Activated B cell treated with CpG ODN at 0.5 μM for 24 hours (primary cell): Measurements from ENCODE around the gene ZNF320. TPM values are rescaled to one million over a fixed set of nuclear protein-coding genes. Genes with fewer than 3 reads are reported as not detected.
"Not testable (repeated sequence)": the region's sequence is repeated elsewhere in the genome, so short reads cannot be mapped to it uniquely, and the experiment has no call there.

Experiments used
- ATAC-seq: fragments of 200-7000 bp; cut with Tn5 transposase; one replicate; pipeline ENCODE4 v1.10.0; 2021; ENCODE audit warnings: low read depth, mild to moderate bottlenecking, moderate library complexity
- CTCF ChIA-PET: fragments of 350-600 bp; sonication (Branson Sonifier 250); formaldehyde crosslinking; loops from one replicate; lab custom pipeline; 2021; ENCODE audit warnings: antibody characterized with exemption; lab: Charles Lee
- POLR2A ChIA-PET: fragments of 350-600 bp; sonication (Branson Sonifier 250); formaldehyde crosslinking; loops from one replicate; lab custom pipeline; 2021; ENCODE audit warnings: antibody characterized with exemption; lab: Charles Lee
- DNase-seq: peaks from one replicate; pipeline ENCODE4 v3.0.0; 2022
- H3K27ac Mint-ChIP-seq: one replicate; pipeline ENCODE4 v1.8.0; 2020; ENCODE audit warnings: mixed read lengths
- H3K27me3 Mint-ChIP-seq: one replicate; pipeline ENCODE4 v1.8.0; 2021; ENCODE audit warnings: mixed read lengths
- H3K36me3 Mint-ChIP-seq: one replicate; pipeline ENCODE4 v1.8.0; 2021; ENCODE audit warnings: low read depth, mixed read lengths
- H3K4me1 Mint-ChIP-seq: one replicate; pipeline ENCODE4 v1.8.0; 2021; ENCODE audit warnings: mixed read lengths
- H3K4me3 Mint-ChIP-seq: one replicate; pipeline ENCODE4 v1.8.0; 2020; ENCODE audit warnings: mild to moderate bottlenecking, mixed read lengths
- H3K9me3 Mint-ChIP-seq: one replicate; pipeline ENCODE4 v1.8.0; 2020; ENCODE audit warnings: mixed read lengths
- CTCF ChIP-seq: fragments of 200-600 bp; IDR thresholded peaks from one replicate; pipeline ENCODE4 v1.8.0; 2022; ENCODE audit warnings: antibody characterized with exemption, mild to moderate bottlenecking
- intact Hi-C: fragments of 100-400 bp; cut with micrococcal nuclease; formaldehyde crosslinking; loops from one replicate; pipeline ENCODE4 v1.15.1; 2024
- total RNA-seq: library from RNA; stranded (reverse); gene quantifications from 2 replicates; pipeline ENCODE4 v1.2.3, GENCODE V29; 2022

Gene ZNF320
- total RNA-seq, 1 donor from 2014 or later = 24.0 TPM

DNA sequence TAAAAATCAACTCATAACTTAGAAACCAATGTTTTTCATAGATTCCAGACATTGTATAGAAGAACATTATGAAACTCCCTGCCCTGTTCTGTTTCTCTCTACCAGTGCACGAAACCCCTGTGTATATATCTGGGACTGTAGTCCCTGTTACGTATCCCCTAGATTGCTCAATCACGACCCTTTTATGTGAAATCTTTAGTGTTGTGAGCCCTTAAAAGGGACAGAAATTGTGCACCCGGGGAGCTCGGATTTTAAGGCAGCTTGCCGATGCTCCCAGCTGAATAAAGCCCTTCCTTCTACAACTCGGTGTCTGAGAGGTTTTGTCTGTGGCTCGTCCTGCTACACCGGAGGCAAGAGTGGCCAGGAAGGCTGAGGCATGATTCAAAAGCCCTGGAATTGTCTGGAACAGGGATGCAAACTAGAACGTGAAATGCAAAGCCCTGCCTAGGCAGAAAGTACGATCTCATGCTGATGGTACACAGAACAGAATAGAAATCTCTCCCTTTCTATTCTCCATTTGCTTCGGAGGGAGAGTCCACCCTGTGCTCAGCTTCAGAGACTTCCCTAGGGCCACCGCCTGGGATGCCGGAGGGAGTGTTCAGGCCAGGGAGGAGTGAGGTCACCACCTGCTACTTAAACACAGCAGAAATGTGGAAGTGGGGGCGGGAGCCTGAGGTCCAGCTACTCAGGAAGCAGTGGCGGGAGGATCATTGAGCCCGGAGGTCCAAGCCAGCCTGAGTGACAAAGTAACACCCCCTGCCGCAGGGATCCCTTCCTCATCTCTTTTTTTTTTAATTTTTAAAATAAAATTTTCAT is 26.6 kb upstream of the ZNF320 start:
- Mint-ChIP-seq H3K27me3 (no peaks in the 10 kb centered on the region), H3K36me3 (peaks cover 23% of the 10 kb centered on the region), H3K4me3 (peak overlapping the region; percentile 95), H3K27ac (peak overlapping the region; percentile 88), H3K9me3 (no peaks in the 10 kb centered on the region), H3K4me1 (peaks cover 29% of the 10 kb centered on the region)
- ATAC-seq = no peak
- ChIA-PET POLR2A (interaction anchor here (1.3 kb wide), 1 partner anchor 39 kb away, joined by 4 read pairs; the partner anchor contains the start of gene ZNF816), CTCF (no interaction called here)
- TF ChIP-seq CTCF = no peak
- no peak for DNase-seq
- intact Hi-C loops = loop anchor here (2.0 kb wide), 5 partner anchors 19 to 397 kb away; partner anchors contain the start of genes ZNF320, ZNF600, ZNF808 and ZNF816

GRCh38 chr19:52922841-52923777 is 25.7 kb upstream of the ZNF320 start, which contains the start of gene ZNF888:
Gene ZNF888 (minus strand): TSS chr19:52923428. CDS start chr19:52917873, 5,555 bp downstream.
- DNase-seq = peak; percentile 81
- Mint-ChIP-seq H3K4me3 (peak within 1 kb of the TSS; percentile 95), H3K4me1 (peaks cover 29% of the 10 kb centered on the region), H3K27me3 (no peaks in the 10 kb centered on the region), H3K27ac (peak within 1 kb of the TSS; percentile 88), H3K9me3 (no peaks in the 10 kb centered on the region), H3K36me3 (peaks cover 17% of the 10 kb centered on the region)
- no peak for TF ChIP-seq CTCF
- POLR2A ChIA-PET = interaction anchor here (1.3 kb wide), 1 partner anchor 40 kb away, joined by 4 read pairs; the partner anchor contains the start of gene ZNF816
- CTCF ChIA-PET = no interaction called here
- ATAC-seq = peak; percentile 100
- intact Hi-C loops = loop anchor here (2.0 kb wide), 5 partner anchors 20 to 396 kb away; partner anchors contain the start of genes ZNF320, ZNF600, ZNF808 and ZNF816

DNA sequence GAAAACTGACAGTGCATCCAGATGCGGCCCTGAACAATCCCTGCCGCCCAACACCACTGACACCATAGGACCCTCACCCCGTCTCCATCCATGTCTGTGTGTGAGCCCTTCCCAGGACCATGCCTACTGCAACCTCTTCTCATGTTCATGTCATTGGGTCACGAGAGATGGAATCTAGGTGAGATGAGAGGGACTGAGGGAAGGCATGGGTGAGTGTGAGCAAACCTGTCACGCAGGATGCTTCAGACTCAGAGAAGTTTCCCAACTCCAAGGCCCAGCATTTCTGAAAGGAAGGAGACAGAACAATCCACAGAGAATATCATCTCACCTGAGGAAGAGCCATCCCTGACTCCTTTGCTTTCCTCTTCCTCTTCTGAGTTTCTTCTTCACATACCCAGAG is 20.1 kb upstream of the ZNF320 start:
- ATAC-seq (no peak), DNase-seq (no peak)
- intact Hi-C loops = no loop called here
- no peak for TF ChIP-seq CTCF
- H3K4me1 Mint-ChIP-seq = peaks cover 12% of the 10 kb centered on the region
- POLR2A ChIA-PET = no interaction called here
- no peak overlapping the region for H3K4me3 Mint-ChIP-seq
- peaks cover 56% of the 10 kb centered on the region for H3K36me3 Mint-ChIP-seq
- no peaks in the 10 kb centered on the region for H3K9me3 Mint-ChIP-seq
- CTCF ChIA-PET = no interaction called here
- no peak overlapping the region for H3K27ac Mint-ChIP-seq
- no peaks in the 10 kb centered on the region for H3K27me3 Mint-ChIP-seq

GRCh38 chr19:52910648-52911047 is 13.2 kb upstream of the ZNF320 start:
- ATAC-seq = no peak

GRCh38 chr19:52904052-52904780 is 6.8 kb upstream of the ZNF320 start:
- H3K36me3 Mint-ChIP-seq = peaks cover 30% of the 10 kb centered on the region
- ATAC-seq, H3K27me3 Mint-ChIP-seq, DNase-seq, H3K4me3 Mint-ChIP-seq, CTCF ChIA-PET, POLR2A ChIA-PET, intact Hi-C loops: not testable (repeated sequence)
- H3K27ac Mint-ChIP-seq = peak overlapping the region; percentile 81
- peaks cover 17% of the 10 kb centered on the region for H3K4me1 Mint-ChIP-seq
- peaks cover 22% of the 10 kb centered on the region for H3K9me3 Mint-ChIP-seq

More at GRCh38 chr19:52910648-52911047, 13.2 kb upstream of the ZNF320 start:
- ChIA-PET CTCF (no interaction called here), POLR2A (interaction anchor here (0.6 to 0.7 kb wide), 2 partner anchors 14 to 1061 kb away, joined by 4 to 6 read pairs; no protein-coding TSS in a partner anchor)
- peaks cover 24% of the 10 kb centered on the region for H3K9me3 Mint-ChIP-seq
- no peak for DNase-seq
- H3K36me3 Mint-ChIP-seq = peaks cover 70% of the 10 kb centered on the region
- no peaks in the 10 kb centered on the region for H3K27me3 Mint-ChIP-seq
- H3K4me3 Mint-ChIP-seq = no peak overlapping the region
- no peak for TF ChIP-seq CTCF
- intact Hi-C loops = no loop called here
- H3K27ac Mint-ChIP-seq = peak overlapping the region; percentile 56
- H3K4me1 Mint-ChIP-seq = peaks cover 6% of the 10 kb centered on the region
